SK-MEL-5 (cell line): ENCODE data around the gene SYDE2. TPM values are rescaled to one million over a fixed set of nuclear protein-coding genes. Genes with fewer than 3 reads are reported as not detected.
"Not testable (repeated sequence)": the region's sequence is repeated elsewhere in the genome, so short reads cannot be mapped to it uniquely, and the experiment has no call there.

ENCODE experiments used
- DNase-seq: peaks from one replicate; pipeline ENCODE4 v3.0.0-alpha.2; 2016; ENCODE audit warnings: low read depth, low spot score
- in situ Hi-C: cut with HindIII; loops from 2 replicates; pipeline ENCODE4 v1.10.0; 2016; ENCODE audit warnings: low sequenced_read_pairs, high pct_unique_total_duplicates, low pct_unique_long_range_greater_than_20kb
- polyA plus RNA-seq, 2 experiments: library from polyadenylated mRNA; depleted of rRNA; stranded (reverse); fragments of >200 nt; gene quantifications; 2 replicates each; pipeline ENCODE4 v1.2.3, GENCODE V29; 2015
- total RNA-seq: library from RNA; depleted of rRNA; stranded (reverse); fragments of >200 nt; shearing (Covaris generic); gene quantifications from 2 replicates; pipeline ENCODE4 v1.2.3, GENCODE V29; 2014; rRNA removed

The SYDE2 gene, protein sequence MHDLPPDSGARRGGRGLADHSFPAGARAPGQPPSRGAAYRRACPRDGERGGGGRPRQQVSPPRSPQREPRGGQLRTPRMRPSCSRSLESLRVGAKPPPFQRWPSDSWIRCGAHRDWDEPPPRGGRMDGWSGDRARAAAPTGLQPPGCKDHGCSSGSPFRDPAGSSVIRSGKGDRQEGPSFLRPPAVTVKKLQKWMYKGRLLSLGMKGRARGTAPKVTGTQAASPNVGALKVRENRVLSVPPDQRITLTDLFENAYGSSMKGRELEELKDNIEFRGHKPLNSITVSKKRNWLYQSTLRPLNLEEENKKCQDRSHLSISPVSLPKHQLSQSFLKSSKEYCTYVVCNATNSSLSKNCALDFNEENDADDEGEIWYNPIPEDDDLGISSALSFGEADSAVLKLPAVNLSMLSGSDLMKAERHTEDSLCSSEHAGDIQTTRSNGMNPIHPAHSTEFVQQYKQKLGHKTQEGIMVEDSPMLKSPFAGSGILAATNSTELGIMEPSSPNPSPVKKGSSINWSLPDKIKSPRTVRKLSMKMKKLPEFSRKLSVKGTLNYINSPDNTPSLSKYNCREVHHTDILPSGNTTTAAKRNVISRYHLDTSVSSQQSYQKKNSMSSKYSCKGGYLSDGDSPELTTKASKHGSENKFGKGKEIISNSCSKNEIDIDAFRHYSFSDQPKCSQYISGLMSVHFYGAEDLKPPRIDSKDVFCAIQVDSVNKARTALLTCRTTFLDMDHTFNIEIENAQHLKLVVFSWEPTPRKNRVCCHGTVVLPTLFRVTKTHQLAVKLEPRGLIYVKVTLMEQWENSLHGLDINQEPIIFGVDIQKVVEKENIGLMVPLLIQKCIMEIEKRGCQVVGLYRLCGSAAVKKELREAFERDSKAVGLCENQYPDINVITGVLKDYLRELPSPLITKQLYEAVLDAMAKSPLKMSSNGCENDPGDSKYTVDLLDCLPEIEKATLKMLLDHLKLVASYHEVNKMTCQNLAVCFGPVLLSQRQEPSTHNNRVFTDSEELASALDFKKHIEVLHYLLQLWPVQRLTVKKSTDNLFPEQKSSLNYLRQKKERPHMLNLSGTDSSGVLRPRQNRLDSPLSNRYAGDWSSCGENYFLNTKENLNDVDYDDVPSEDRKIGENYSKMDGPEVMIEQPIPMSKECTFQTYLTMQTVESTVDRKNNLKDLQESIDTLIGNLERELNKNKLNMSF
- total RNA-seq, result 2.0 and 2.6 TPM in 2 replicates
- 1.2 and 1.6 TPM in 2 replicates for polyA plus RNA-seq (2015; cell fraction: cytosol; rRNA removed)
- polyA plus RNA-seq (2015; cell fraction: nucleus; rRNA removed), result 1.8 and 3.6 TPM in 2 replicates

GRCh38 chr1:85200463-85201339 lies at the start of gene SYDE2:
SYDE2 (minus strand) TSS chr1:85201016; CDS start chr1:85200996, 20 bp downstream.
- peak; percentile 57 for DNase-seq
- in situ Hi-C loops, result no loop called here

DNA sequence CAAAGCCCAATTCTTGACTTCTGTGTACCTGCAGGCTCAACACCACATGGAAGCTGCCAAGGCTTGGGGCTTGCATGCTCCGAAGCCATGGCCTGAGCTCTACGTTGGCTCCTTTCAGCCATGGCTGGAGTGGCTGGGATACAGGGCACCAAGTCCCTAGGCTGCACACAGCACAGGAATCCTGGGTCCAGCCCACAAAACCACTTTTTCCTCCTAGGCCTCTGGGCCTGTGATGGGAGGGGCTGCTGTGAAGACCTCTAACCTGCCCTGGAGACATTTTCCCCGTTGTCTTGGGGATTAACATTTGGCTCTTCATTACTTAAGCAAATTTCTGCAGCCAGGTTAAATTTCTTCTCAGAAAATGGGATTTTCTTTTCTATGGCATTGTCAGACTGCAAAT lies 48.2 kb upstream of the SYDE2 start:
- DNase-seq, in situ Hi-C loops: not testable (repeated sequence)

- DNase-seq, result no peak
- in situ Hi-C loops, result no loop called here
Measured at GRCh38 chr1:85245891-85246290, 45.1 kb upstream of the SYDE2 start.

- no peak for DNase-seq
- in situ Hi-C loops, result no loop called here
Measured at GRCh38 chr1:85245456-85245855, 44.6 kb upstream of the SYDE2 start.

GRCh38 chr1:85244271-85245061 lies 43.6 kb upstream of the SYDE2 start:
- in situ Hi-C loops, result no loop called here
- DNase-seq, result no peak

DNA sequence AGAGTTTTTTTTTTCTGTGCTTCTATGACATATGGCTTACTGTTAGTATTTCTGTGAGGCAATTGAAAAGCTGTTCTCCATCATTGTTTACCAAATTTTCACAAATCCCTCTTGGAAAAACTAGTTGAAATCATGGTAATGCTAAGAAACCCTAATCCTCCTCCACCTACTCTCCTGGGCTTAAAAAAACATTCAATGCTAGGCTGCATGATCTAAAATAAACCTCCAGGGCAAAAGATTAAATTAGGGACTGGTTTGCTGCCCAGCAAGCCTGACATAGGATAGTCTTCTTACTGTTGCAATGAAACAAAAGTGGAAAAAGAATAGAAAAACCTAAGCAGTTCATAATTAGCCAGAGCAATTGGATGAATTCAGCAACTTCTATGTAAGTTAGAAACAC lies 42.6 kb upstream of the SYDE2 start:
- DNase-seq, result no peak
- in situ Hi-C loops, result no loop called here

- in situ Hi-C loops, result no loop called here
- no peak for DNase-seq
Measured at GRCh38 chr1:85240643-85241042, 39.8 kb upstream of the SYDE2 start.

GRCh38 chr1:85240174-85240601 lies 39.4 kb upstream of the SYDE2 start:
- in situ Hi-C loops, result no loop called here
- peak; percentile 33 for DNase-seq

GRCh38 chr1:85237613-85238012 lies 36.8 kb upstream of the SYDE2 start:
- no peak for DNase-seq
- in situ Hi-C loops, result no loop called here

GRCh38 chr1:85230305-85230977 lies 29.6 kb upstream of the SYDE2 start:
- DNase-seq, result peak; percentile 38
- in situ Hi-C loops, result no loop called here

DNA sequence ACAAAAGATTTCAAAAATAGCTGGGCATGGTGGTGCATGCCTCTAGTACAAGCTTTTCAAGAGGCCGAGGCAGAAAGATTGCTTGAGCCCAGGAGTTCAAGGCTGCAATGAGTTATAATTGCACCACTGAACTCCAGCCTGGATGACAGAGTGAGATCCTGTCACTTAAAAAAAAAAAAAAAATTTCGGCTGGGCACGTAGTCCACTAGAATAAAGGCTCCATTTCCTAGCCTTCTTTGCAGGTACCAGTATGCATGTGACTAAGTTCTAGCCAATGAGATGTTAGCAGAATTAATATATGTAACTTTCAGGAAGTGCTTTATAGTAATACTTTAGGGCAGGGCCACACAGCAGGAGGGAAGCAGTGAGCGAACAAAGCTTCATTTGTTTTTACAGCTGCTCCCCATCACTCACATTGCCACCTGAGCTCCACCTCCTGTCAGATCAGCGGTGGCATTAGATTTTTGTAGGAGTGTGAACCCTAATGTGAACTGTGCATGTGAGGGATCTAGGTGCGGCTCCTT lies 28.8 kb upstream of the SYDE2 start:
- peak; percentile 13 for DNase-seq
- in situ Hi-C loops, result no loop called here

- in situ Hi-C loops, result no loop called here
- no peak for DNase-seq
Measured at GRCh38 chr1:85228972-85229371, 28.2 kb upstream of the SYDE2 start.

DNA sequence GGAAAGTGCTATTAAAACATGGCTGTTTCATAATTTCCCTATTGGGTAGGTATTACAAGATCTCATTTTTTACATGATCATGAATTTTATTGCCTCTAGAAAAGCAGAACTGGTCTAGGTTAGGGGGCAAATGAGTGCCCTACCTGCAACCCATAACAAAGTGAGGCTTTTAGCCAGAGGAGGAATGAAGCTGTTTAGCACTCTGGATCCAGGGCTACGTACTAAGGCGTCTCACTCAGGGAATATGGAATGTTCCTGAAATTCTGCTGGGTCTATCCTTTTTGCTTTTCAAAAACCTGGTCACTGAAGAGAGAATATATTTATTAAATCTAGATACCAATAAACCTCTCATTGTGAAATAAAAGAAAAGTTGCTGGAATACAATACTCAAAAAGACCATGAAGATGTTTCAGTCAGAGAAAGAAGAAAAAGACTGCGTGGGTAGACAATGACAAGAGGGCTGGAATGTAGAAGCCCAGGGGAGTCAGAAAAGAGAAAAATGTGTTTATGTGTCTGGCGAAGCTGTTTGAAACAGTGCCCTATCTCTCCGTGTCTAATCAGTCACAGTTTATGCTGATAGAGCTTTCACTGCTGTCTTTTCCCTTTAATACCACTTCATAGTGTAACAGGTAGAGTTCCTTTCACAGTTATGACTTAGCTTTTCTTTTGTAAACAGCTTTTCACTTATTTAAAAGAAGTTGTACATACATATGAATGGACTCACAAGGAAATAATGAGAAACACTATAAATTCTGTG lies 25.0 kb upstream of the SYDE2 start:
- no peak for DNase-seq
- in situ Hi-C loops, result no loop called here

DNA sequence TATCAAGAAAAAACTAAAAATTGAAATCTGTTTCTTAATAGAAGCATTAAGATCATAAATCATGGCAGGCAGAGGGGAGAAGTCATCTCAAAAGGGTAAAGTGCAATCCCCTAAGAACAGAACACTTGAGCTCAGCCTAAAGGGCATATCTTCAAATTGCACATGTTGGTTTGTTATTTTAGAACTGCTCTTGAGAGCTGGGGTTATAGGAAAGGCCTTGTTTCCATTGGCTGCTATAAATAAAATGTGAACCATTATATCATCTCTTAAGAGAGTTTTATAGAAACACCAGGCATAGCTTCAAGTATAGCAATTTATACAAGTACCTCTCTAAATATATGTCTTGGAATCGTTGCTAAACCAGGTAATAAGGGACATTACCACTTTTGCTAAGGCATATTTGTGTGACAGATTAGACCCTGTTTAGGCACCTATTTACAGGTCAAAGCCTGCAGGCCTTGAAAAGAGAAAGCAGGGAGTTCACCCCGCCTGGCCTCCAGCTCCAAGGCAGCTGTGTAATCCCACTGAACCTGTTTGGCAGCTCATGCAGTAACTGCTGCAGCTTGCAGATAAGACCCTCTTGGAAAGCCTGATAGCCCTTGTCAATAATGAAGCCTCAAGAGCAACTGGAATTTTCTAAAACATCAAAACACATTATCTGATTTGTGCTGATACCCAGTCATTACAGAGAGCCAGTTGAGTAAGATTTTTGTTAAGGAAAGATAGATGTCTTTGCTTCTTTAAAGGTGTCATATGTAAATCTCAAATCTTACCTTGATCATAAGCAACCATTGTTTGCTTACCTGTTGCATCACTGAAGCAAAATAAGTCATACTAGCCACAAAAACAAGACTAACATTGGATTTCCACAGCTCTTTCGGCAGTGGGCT lies 24.2 kb upstream of the SYDE2 start:
- in situ Hi-C loops, result no loop called here
- DNase-seq, result no peak
